Islet of Langerhans (tissue), 1 donor: ENCODE data around the gene TXLNB.

Experiments
- FAIRE-seq: peaks from one replicate; lab custom pipeline; 2011; peaks lifted over from hg19 to GRCh38; lab: Jason Lieb, UNC

The TXLNB gene

GRCh38 chr6:139270249-139270648 is 21.5 kb downstream of the TXLNB start:
- FAIRE-seq = no peak

- no peak for FAIRE-seq
These were observed 26.1 kb downstream of the TXLNB start for GRCh38 chr6:139265512-139266190.

GRCh38 chr6:139262519-139263300 is 29.1 kb downstream of the TXLNB start:
- FAIRE-seq = no peak

- no peak for FAIRE-seq
These were observed 33.9 kb downstream of the TXLNB start for GRCh38 chr6:139257821-139258398.

- no peak for FAIRE-seq
These were observed 34.5 kb downstream of the TXLNB start for GRCh38 chr6:139257291-139257690.

- FAIRE-seq = no peak
These were observed 35.7 kb downstream of the TXLNB start for GRCh38 chr6:139256087-139256486.

GRCh38 chr6:139254196-139254595 is 37.6 kb downstream of the TXLNB start:
- FAIRE-seq = no peak

GRCh38 chr6:139253656-139254055 is 38.1 kb downstream of the TXLNB start:
- no peak for FAIRE-seq

GRCh38 chr6:139251691-139252390 is 40.0 kb downstream of the TXLNB start:
- FAIRE-seq = no peak

- FAIRE-seq = no peak
These were observed 40.6 kb downstream of the TXLNB start for GRCh38 chr6:139251045-139251690.

- FAIRE-seq = no peak
These were observed 41.3 kb downstream of the TXLNB start for GRCh38 chr6:139250296-139251044.

- no peak for FAIRE-seq
These were observed 42.4 kb downstream of the TXLNB start for GRCh38 chr6:139249395-139249794.

GRCh38 chr6:139248911-139249310 is 42.9 kb downstream of the TXLNB start:
- FAIRE-seq = no peak

GRCh38 chr6:139247618-139248017 is 44.2 kb downstream of the TXLNB start:
- no peak for FAIRE-seq

- no peak for FAIRE-seq
These were observed 48.3 kb downstream of the TXLNB start for GRCh38 chr6:139243536-139243935.

- FAIRE-seq = no peak
These were observed 49.1 kb downstream of the TXLNB start for GRCh38 chr6:139242457-139243240.

GRCh38 chr6:139240161-139241010 is 51.4 kb downstream of the TXLNB start:
- peak; percentile 33 for FAIRE-seq

GRCh38 chr6:139239064-139239463 is 52.7 kb downstream of the TXLNB start:
- no peak for FAIRE-seq

- FAIRE-seq = no peak
These were observed 55.7 kb downstream of the TXLNB start for GRCh38 chr6:139236105-139236504.

GRCh38 chr6:139235661-139236060 is 56.1 kb downstream of the TXLNB start:
- FAIRE-seq = no peak
